HUES6 (cell line): Measurements from ENCODE around the gene GTF2H4.
"Not testable (repeated sequence)": the region's sequence is repeated elsewhere in the genome, so short reads cannot be mapped to it uniquely, and the experiment has no call there.

Experiments used
- H3K27ac ChIP-seq: 2 replicates; pipeline ENCODE4 v1.7.0; 2013; ENCODE audit warnings: low read depth, mild to moderate bottlenecking, low read length, inconsistent platforms
- H3K27me3 ChIP-seq: 2 replicates; pipeline ENCODE4 v1.6.1; 2013; ENCODE audit warnings: low read length; ENCODE audit not compliant: control insufficient read depth, insufficient read depth
- H3K36me3 ChIP-seq: 2 replicates; pipeline ENCODE4 v1.6.1; 2013; ENCODE audit warnings: low read length; ENCODE audit not compliant: control insufficient read depth, insufficient read depth
- H3K4me1 ChIP-seq: 2 replicates; pipeline ENCODE4 v1.6.1; 2013; ENCODE audit warnings: low read length; ENCODE audit not compliant: control insufficient read depth, insufficient read depth
- H3K4me3 ChIP-seq: 2 replicates; pipeline ENCODE4 v1.5.1; 2013; ENCODE audit warnings: low read depth, low read length
- H3K9ac ChIP-seq: one replicate; pipeline ENCODE4 v1.6.1; 2013; ENCODE audit warnings: mild to moderate bottlenecking, low read length
- H3K9me3 ChIP-seq: 2 replicates; pipeline ENCODE4 v1.6.1; 2013; ENCODE audit warnings: low read depth, low read length; ENCODE audit not compliant: control insufficient read depth, insufficient read depth

GTF2H4 gene

GRCh38 chr6:30900863-30901417, 7.1 kb upstream of the GTF2H4 start:
- H3K27ac ChIP-seq: no peak overlapping the region
- no peaks in the 10 kb centered on the region for H3K4me1 ChIP-seq
- peaks cover 42% of the 10 kb centered on the region for H3K36me3 ChIP-seq
- H3K4me3 ChIP-seq: no peak overlapping the region
- no peaks in the 10 kb centered on the region for H3K27me3 ChIP-seq
- no peaks in the 10 kb centered on the region for H3K9me3 ChIP-seq
- no peak overlapping the region for H3K9ac ChIP-seq

- peaks cover 37% of the 10 kb centered on the region for H3K36me3 ChIP-seq
- H3K4me3 ChIP-seq: no peak overlapping the region
- no peak overlapping the region for H3K9ac ChIP-seq
- no peak overlapping the region for H3K27ac ChIP-seq
- H3K27me3 ChIP-seq: no peaks in the 10 kb centered on the region
- H3K4me1 ChIP-seq: no peaks in the 10 kb centered on the region
- H3K9me3 ChIP-seq: no peaks in the 10 kb centered on the region
Measured at GRCh38 chr6:30901436-30901835, 6.6 kb upstream of the GTF2H4 start.

GRCh38 chr6:30902196-30902595, 5.8 kb upstream of the GTF2H4 start:
- not testable (repeated sequence) for H3K4me3 ChIP-seq, H3K9me3 ChIP-seq, H3K27ac ChIP-seq, H3K9ac ChIP-seq, H3K4me1 ChIP-seq, H3K27me3 ChIP-seq
- H3K36me3 ChIP-seq: peaks cover 31% of the 10 kb centered on the region

- Histone ChIP-seq H3K27ac (no peak overlapping the region), H3K27me3 (no peaks in the 10 kb centered on the region), H3K4me1 (no peaks in the 10 kb centered on the region), H3K36me3 (peaks cover 26% of the 10 kb centered on the region), H3K9me3 (no peaks in the 10 kb centered on the region), H3K9ac (no peak overlapping the region), H3K4me3 (no peak overlapping the region)
Measured at GRCh38 chr6:30902709-30903108, 5.3 kb upstream of the GTF2H4 start.

GRCh38 chr6:30903236-30903635, 4.8 kb upstream of the GTF2H4 start:
- H3K36me3 ChIP-seq: peaks cover 20% of the 10 kb centered on the region
- H3K4me3 ChIP-seq: no peak overlapping the region
- no peaks in the 10 kb centered on the region for H3K4me1 ChIP-seq
- H3K27me3 ChIP-seq: no peaks in the 10 kb centered on the region
- H3K27ac ChIP-seq: no peak overlapping the region
- no peaks in the 10 kb centered on the region for H3K9me3 ChIP-seq
- no peak overlapping the region for H3K9ac ChIP-seq

GRCh38 chr6:30907290-30907757, 683 bp upstream of the GTF2H4 start:
- H3K4me1 ChIP-seq, H3K27me3 ChIP-seq, H3K27ac ChIP-seq, H3K9me3 ChIP-seq: not testable (repeated sequence)
- H3K36me3 ChIP-seq: peaks cover 26% of the 10 kb centered on the region
- peak overlapping the region; percentile 97 for H3K4me3 ChIP-seq
- H3K9ac ChIP-seq: peak overlapping the region; percentile 46

- no peak overlapping the region for H3K27ac ChIP-seq
Measured at GRCh38 chr6:30908700-30909099, 693 bp downstream of the GTF2H4 start.

GRCh38 chr6:30910473-30910872, 2.5 kb downstream of the GTF2H4 start:
- H3K27ac ChIP-seq, H3K27me3 ChIP-seq, H3K4me3 ChIP-seq, H3K9ac ChIP-seq, H3K9me3 ChIP-seq: not testable (repeated sequence)
- peaks cover 18% of the 10 kb centered on the region for H3K4me1 ChIP-seq
- peaks cover 31% of the 10 kb centered on the region for H3K36me3 ChIP-seq

More at GRCh38 chr6:30908700-30909099, 693 bp downstream of the GTF2H4 start:
- Histone ChIP-seq H3K9ac (peak overlapping the region; percentile 95), H3K4me3 (peak overlapping the region; percentile 97), H3K27me3 (no peaks in the 10 kb centered on the region), H3K36me3 (peaks cover 31% of the 10 kb centered on the region), H3K9me3 (no peaks in the 10 kb centered on the region), H3K4me1 (peaks cover 6% of the 10 kb centered on the region; the same call in 1 of the 2 replicates)

- H3K27ac ChIP-seq: no peak overlapping the region
- H3K27me3 ChIP-seq: no peaks in the 10 kb centered on the region
- peaks cover 49% of the 10 kb centered on the region for H3K36me3 ChIP-seq
- H3K9ac ChIP-seq: no peak overlapping the region
- H3K4me3 ChIP-seq: peak overlapping the region; percentile 65; the same call in 1 of the 2 replicates
- peaks cover 21% of the 10 kb centered on the region for H3K4me1 ChIP-seq
- no peaks in the 10 kb centered on the region for H3K9me3 ChIP-seq
Measured at GRCh38 chr6:30912746-30913520, 4.9 kb downstream of the GTF2H4 start.

- Histone ChIP-seq H3K36me3 (peaks cover 52% of the 10 kb centered on the region), H3K4me1 (peaks cover 21% of the 10 kb centered on the region), H3K9ac (peak overlapping the region; percentile 2), H3K27ac (peak overlapping the region; percentile 33; the same call in 1 of the 2 replicates), H3K27me3 (no peaks in the 10 kb centered on the region), H3K4me3 (peak overlapping the region; percentile 65), H3K9me3 (no peaks in the 10 kb centered on the region)
Measured at GRCh38 chr6:30913721-30914075, 5.7 kb downstream of the GTF2H4 start.

GRCh38 chr6:30914076-30914853, 6.3 kb downstream of the GTF2H4 start, which contains the start of gene VARS2:
VARS2 (plus strand) TSS chr6:30914238; CDS start chr6:30914837, 599 bp downstream.
- H3K9me3 ChIP-seq: no peaks in the 10 kb centered on the region
- H3K4me3 ChIP-seq: peak within 1 kb of the TSS; percentile 65
- peaks cover 21% of the 10 kb centered on the region for H3K4me1 ChIP-seq
- H3K27ac ChIP-seq: peak within 1 kb of the TSS; percentile 43; the same call in 1 of the 2 replicates
- no peaks in the 10 kb centered on the region for H3K27me3 ChIP-seq
- H3K9ac ChIP-seq: peak within 1 kb of the TSS; percentile 63
- H3K36me3 ChIP-seq: peaks cover 54% of the 10 kb centered on the region
